ENCODE results near the gene MS4A8.
"Not testable (repeated sequence)": the region's sequence is repeated elsewhere in the genome, so short reads cannot be mapped to it uniquely, and the experiment has no call there.

Gene MS4A8

DNA sequence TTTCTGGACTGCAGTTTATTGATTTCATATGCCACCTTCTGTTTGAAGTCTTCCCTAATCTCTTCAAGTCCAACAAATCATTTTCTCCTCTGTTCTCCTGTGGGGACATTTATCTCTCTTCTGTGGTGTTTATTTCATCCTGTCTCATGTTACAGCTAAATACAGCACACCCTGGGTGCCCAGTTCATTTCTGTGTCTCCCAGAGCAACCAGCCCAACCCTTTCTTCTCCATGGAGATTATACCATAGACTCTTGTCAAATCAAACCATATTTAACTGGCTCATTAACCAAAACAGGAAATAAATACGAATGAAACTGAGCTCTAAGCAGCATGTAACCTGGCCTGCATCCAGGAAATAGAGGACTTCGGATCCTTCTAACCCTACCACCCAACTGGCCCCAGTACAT is at the start of gene MS4A8:
TSS of gene MS4A8 (plus strand) at position 329 of the 408 bp plus-strand sequence. CDS start 1,249 bp downstream, outside the sequence.
- H3K4me3 ChIP-seq (ENCODE audit: low read depth, low read length): no peak within 1 kb of the TSS
- DNase-seq: peak; percentile 17
- TF ChIP-seq CTCF (IDR thresholded peaks at IDR 0.05; ENCODE audit: low read depth, low read length): no peak
- no peaks in the 10 kb centered on the region for H3K36me3 ChIP-seq
- H3K27ac ChIP-seq: no peak within 1 kb of the TSS
- H3K9me3 ChIP-seq (ENCODE audit: severe bottlenecking): no peaks in the 10 kb centered on the region
- no peaks in the 10 kb centered on the region for H3K27me3 ChIP-seq (ENCODE audit: insufficient read depth, low read depth, severe bottlenecking)

- Histone ChIP-seq H3K27me3 (ENCODE audit: insufficient read depth, low read depth, severe bottlenecking) (peaks cover 4% of the 10 kb centered on the region), H3K9me3 (ENCODE audit: severe bottlenecking) (no peaks in the 10 kb centered on the region), H3K36me3 (no peaks in the 10 kb centered on the region), H3K4me3 (ENCODE audit: low read depth, low read length) (no peak overlapping the region), H3K27ac (no peak overlapping the region)
- TF ChIP-seq CTCF (IDR thresholded peaks at IDR 0.05; ENCODE audit: low read depth, low read length): peak; percentile 32
- DNase-seq: peak; percentile 21
These were observed 41.5 kb upstream of the MS4A8 start for GRCh38 chr11:60657888-60658287.

DNA sequence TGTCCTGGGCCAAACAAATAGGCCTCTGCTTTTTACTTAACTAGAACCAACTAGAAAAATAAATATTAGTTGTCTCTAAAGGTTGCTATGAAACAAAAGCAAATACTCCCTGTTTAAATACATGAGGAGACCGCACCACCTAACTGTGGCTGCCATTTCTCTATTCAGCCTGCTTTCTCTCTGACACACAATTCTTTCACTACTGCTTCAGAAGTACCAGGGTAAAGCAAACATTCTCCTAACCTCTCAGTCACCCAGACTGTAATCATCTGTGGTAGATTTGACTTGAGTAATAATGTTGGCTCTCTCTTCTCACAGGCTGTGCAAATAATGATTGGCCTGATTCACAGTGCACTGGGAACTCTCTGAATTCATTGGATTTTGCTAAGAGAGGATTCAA is 41.0 kb upstream of the MS4A8 start:
- no peaks in the 10 kb centered on the region for H3K36me3 ChIP-seq
- no peaks in the 10 kb centered on the region for H3K9me3 ChIP-seq (ENCODE audit: severe bottlenecking)
- no peak for DNase-seq
- no peak overlapping the region for H3K27ac ChIP-seq
- H3K4me3 ChIP-seq (ENCODE audit: low read depth, low read length): no peak overlapping the region
- H3K27me3 ChIP-seq (ENCODE audit: insufficient read depth, low read depth, severe bottlenecking): peaks cover 4% of the 10 kb centered on the region
- no peak for TF ChIP-seq CTCF (IDR thresholded peaks at IDR 0.05; ENCODE audit: low read depth, low read length)

- Histone ChIP-seq H3K4me3 (ENCODE audit: low read depth, low read length) (no peak overlapping the region), H3K36me3 (no peaks in the 10 kb centered on the region), H3K27me3 (ENCODE audit: insufficient read depth, low read depth, severe bottlenecking) (no peaks in the 10 kb centered on the region), H3K9me3 (ENCODE audit: severe bottlenecking) (peaks cover 4% of the 10 kb centered on the region), H3K27ac (no peak overlapping the region)
- DNase-seq: no peak
- TF ChIP-seq CTCF (IDR thresholded peaks at IDR 0.05; ENCODE audit: low read depth, low read length): no peak
These were observed 27.2 kb upstream of the MS4A8 start for GRCh38 chr11:60672255-60672654.

DNA sequence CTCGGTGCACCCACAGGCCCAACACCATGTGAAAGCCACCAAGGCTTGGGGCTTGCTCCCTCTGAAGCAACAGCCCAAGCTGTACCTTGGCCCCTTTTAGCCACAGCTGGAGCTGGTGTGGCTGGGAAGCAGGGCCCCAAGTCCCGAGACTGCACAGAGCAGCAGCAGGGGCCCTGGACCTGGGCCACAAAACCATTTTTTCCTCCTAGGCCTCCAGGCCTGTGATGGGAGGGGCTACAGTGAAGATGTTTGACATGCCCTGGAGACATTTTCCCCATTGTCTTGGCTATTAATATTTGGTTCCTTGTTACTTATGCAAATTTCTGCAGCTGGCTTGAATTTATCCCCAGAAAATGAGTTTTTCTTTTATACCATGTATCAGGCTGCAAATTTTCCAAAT is 21.2 kb upstream of the MS4A8 start:
- not testable (repeated sequence) for H3K36me3 ChIP-seq; H3K4me3 ChIP-seq (ENCODE audit: low read depth, low read length); DNase-seq; H3K9me3 ChIP-seq (ENCODE audit: severe bottlenecking); H3K27me3 ChIP-seq (ENCODE audit: insufficient read depth, low read depth, severe bottlenecking); H3K27ac ChIP-seq

- H3K36me3 ChIP-seq: no peaks in the 10 kb centered on the region
- no peak for TF ChIP-seq CTCF (IDR thresholded peaks at IDR 0.05; ENCODE audit: low read depth, low read length)
- H3K9me3 ChIP-seq (ENCODE audit: severe bottlenecking): peaks cover 3% of the 10 kb centered on the region
- H3K27me3 ChIP-seq (ENCODE audit: insufficient read depth, low read depth, severe bottlenecking): no peaks in the 10 kb centered on the region
- no peak overlapping the region for H3K27ac ChIP-seq
- no peak for DNase-seq
- no peak overlapping the region for H3K4me3 ChIP-seq (ENCODE audit: low read depth, low read length)
These were observed 19.5 kb upstream of the MS4A8 start for GRCh38 chr11:60679879-60680278.
